GM10248 (cell line): Measurements from ENCODE around the gene VAMP2.

Experiments
- CTCF ChIA-PET: fragments of 300-600 bp; sonication (Branson Sonifier 250); formaldehyde crosslinking; extraction: SDS; loops from one replicate; lab custom pipeline; 2021; ENCODE audit warnings: antibody characterized with exemption; lab: Yijun Ruan, JAX
- POLR2A ChIA-PET: fragments of 350-650 bp; sonication (Branson Sonifier 250); formaldehyde crosslinking; extraction: SDS; loops from one replicate; lab custom pipeline; 2020; ENCODE audit warnings: antibody characterized with exemption; lab: Yijun Ruan, JAX
- DNase-seq: peaks from one replicate; pipeline ENCODE4 v3.0.0; 2012; ENCODE audit errors: extremely low spot score
- CTCF ChIP-seq: IDR thresholded peaks from 2 replicates; pipeline ENCODE4 v1.5.1; 2012; ENCODE audit warnings: mild to moderate bottlenecking, low read depth; ENCODE audit errors: extremely low read depth, missing control alignments, control extremely low read depth

The VAMP2 gene

DNA sequence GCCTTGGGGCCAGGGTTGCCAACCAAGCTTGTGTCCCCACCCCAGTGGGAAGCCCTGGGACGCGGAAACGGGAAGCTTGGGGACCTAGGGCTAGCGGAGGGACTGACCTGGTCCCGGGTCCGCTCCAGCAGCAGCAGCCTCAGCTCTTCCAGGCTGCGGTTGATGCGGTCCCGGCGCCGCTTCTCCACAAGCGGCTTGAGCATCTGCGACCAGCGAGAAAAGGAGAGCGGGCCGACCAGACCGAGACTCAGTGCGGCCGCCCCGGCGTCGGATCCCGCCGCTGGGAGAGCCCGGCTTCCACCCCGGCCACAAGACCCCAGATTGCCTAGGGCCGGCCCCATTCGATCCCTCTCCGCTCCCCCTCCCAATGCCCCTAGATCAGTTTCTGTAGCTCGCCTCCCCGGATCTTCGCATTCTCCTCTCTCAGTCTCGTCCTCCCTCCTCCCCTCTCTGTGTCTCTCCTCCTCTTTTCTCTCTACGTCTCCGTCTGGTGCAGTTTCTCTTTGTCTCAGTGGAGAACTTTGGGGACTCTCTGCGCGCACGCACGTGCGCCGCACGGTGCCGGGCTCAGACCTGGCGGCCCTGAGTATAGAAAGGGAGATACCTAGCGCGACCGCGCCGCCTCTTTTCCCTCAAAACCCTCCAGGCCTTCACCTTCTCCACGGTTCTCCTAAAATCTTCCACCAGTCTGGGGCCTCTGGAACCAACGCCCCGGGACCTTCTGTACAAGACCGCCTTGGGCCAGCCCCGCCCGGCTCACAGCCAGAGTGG is 39.6 kb downstream of the VAMP2 start:
- DNase-seq, result peak; percentile 46
- ChIA-PET POLR2A (interaction anchor here (1.0 to 1.1 kb wide), 2 partner anchors 31 to 50 kb away, joined by 3 to 4 read pairs; no protein-coding TSS in a partner anchor), CTCF (interaction anchor here (0.6 to 3.8 kb wide), 10 partner anchors 11 to 129 kb away, joined by 3 to 43 read pairs (median 5); partner anchors contain the start of gene PFAS)
- TF ChIP-seq CTCF, result no peak

GRCh38 chr17:8122422-8122923 is 40.3 kb downstream of the VAMP2 start:
- ChIA-PET CTCF (interaction anchor here (0.6 to 3.8 kb wide), 12 partner anchors 12 to 130 kb away, joined by 3 to 43 read pairs (median 4); no protein-coding TSS in a partner anchor), POLR2A (interaction anchor here (0.6 to 1.0 kb wide), 3 partner anchors 31 to 636 kb away, joined by 3 to 9 read pairs (median 6); no protein-coding TSS in a partner anchor)
- TF ChIP-seq CTCF, result no peak
- DNase-seq, result no peak

DNA sequence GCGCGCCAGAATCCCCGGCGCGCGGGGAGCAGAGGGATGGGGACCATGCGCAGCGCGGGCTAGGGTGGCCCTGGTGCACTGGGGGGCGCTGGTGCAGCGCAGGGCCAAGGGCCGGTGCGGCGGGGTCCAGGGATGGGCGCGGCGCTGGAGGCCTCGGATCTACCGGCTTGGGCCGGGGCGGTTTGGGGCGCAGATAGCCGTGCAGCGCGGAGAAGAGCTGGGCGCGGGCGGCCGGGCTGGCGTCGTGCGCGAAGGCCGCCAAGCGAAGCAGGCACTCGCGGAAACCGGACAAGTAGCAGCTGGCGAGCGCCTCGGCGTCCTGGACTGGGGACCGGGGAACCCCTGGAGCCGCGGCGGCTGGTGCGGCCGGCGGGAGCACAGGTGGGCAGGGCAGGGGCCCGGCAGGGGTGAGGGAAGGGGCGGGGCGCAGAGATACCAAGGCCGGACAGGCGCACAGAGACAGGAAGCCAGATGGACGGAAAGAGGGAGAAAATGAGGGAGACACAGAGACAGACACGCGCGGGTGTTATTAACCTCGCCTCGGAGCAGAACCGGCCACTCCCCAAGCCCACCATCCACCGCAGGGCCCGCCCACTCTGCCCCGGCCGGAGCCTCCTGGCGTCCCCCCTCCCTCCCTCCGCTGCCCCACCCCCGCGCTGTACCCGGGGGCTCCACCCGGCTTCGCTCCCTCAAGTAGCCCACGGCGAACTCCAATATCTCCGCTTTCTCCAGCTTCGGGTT is 40.9 kb downstream of the VAMP2 start:
- peak; percentile 71 for DNase-seq
- CTCF ChIA-PET, result interaction anchor here (0.7 to 3.8 kb wide), 11 partner anchors 13 to 99 kb away, joined by 3 to 43 read pairs (median 3); no protein-coding TSS in a partner anchor
- TF ChIP-seq CTCF, result peak; percentile 87
- POLR2A ChIA-PET, result interaction anchor here (0.6 to 1.0 kb wide), 3 partner anchors 32 to 636 kb away, joined by 3 to 9 read pairs (median 6); no protein-coding TSS in a partner anchor

GRCh38 chr17:8121407-8121680 is 41.4 kb downstream of the VAMP2 start:
- CTCF ChIA-PET, result interaction anchor here (0.8 to 3.8 kb wide), 6 partner anchors 17 to 66 kb away, joined by 3 to 43 read pairs (median 5); no protein-coding TSS in a partner anchor
- no peak for DNase-seq
- POLR2A ChIA-PET, result no interaction called here
- TF ChIP-seq CTCF, result no peak

DNA sequence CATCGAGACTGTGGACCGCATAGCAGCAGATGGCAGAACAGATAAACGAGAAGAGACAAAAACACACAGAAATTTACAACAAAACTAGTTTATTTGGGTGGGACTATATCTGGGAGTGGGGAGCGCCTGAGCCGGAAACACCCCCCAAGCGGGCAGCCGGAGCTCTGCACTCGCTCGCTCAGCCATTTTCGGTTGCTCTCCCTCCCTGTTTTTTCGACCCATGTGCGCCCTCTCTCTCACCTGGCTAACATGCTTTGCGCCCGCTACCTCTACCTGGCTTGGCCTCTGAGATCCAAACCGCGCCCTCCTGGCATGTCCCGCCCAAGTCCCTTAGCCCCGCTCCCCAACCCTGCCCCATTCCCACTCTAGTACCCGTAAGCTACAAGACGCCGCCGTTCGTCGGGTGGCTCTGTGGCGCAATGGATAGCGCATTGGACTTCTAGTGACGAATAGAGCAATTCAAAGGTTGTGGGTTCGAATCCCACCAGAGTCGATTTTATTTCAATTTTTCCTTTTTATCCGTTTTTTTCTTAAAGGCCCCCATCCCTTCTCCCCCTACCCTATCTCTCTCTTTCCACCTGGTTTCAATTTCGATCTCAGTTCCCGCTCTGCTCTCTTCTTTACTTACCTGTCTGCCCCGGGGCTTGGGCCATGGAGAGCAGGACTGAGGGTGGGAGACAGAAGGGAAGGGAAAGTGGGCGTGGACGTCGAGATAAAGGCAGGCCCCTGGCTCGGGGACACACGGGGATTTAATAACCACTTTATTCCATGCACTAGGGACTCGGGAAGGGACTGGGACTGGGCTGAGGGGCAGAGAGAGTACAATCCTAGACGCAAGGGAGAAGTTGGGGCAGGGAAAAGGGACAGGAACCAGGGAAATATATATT is 42.0 kb downstream of the VAMP2 start:
- TF ChIP-seq CTCF, result peak; percentile 6
- CTCF ChIA-PET, result interaction anchor here (0.8 to 6.9 kb wide), 16 partner anchors 10 to 126 kb away, joined by 3 to 103 read pairs (median 20); partner anchors contain the start of genes ALOX12B and VAMP2
- DNase-seq, result peak; percentile 62
- POLR2A ChIA-PET, result interaction anchor here (0.6 to 2.3 kb wide), 3 partner anchors 30 to 127 kb away, joined by 3 to 17 read pairs (median 4); partner anchors contain the start of gene CTC1
